HG03159 (cell line): Measurements from ENCODE around the gene PAPPA.

ENCODE experiments used
- ATAC-seq: cut with Tn5 transposase; IDR thresholded peaks from one replicate; pipeline ENCODE4 v1.9.1; 2021; ENCODE audit warnings: mild to moderate bottlenecking, moderate library complexity; ENCODE audit not compliant: unreplicated experiment

PAPPA gene

DNA sequence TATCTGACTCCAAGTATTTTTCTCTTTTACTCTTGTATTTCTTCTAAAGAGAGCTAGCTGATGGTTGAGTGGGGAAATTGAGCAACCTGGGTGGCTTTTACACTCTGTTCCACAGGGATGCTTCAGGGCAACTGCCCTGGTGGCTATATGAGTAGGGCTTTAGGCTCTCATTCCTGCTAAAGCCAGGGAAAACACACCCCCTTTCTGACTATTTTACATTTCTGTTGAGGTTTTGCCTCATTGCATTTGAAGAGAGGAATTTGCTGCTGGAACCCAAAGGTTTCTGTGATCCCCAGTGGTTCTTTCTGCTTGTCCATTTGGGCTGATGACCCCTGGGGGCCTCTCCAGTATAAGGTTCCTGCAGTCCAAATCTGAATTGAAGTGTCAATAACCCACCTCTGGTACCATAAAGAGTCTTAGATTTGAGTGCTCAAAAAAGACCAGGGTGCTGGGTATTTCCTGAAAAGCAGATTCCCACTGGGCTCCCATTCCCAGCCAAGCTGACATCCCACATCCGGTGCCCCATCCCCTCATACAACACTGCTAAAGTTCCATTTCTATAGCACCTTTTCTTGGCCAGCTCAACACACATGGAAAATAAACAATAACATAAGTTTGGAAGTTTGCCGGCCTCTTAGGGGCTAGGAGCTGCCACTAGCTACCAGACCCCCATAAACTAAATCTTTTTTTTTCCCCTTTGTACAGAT is 59.5 kb downstream of the PAPPA start:
- no peak for ATAC-seq

- no peak for ATAC-seq
These were observed 60.1 kb downstream of the PAPPA start for GRCh38 chr9:116213693-116214047.

- no peak for ATAC-seq
These were observed 64.8 kb downstream of the PAPPA start for GRCh38 chr9:116218399-116218798.

DNA sequence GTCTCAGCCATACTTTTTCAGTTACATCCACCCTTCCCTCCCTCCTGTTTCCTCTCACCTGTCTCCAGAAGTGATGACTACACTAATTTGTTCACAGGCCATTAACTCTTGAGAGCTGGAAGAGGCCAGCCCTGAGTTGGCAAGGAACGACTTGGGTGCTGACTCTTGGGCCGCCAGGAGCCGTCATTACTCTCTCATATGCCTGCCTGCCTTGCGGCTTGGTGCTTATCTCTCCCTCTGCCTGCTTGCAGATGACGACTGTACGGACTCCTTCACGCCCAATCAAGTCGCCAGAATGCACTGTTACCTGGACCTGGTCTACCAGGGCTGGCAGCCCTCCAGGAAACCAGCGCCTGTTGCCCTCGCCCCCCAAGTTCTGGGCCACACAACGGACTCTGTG is 66.1 kb downstream of the PAPPA start:
- ATAC-seq, result no peak

DNA sequence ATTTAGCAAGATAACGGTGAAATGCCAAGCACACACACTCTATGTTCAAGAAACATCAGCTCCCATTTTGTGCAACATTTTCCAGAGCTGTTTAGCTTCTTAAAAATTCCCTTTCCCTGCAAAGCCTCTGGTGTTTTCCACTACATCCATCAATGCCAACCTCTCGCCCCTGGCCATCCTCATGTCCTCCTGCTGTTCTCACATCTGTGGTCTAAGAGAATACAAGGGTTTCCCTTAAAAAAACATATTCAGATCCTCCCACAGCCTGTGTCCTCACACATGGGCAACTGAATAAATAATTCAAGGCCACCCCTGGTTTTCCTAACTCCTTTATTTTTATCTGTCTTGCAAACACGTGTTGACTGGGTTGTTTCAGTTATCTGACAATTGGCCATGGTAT is 70.3 kb downstream of the PAPPA start:
- ATAC-seq, result no peak

DNA sequence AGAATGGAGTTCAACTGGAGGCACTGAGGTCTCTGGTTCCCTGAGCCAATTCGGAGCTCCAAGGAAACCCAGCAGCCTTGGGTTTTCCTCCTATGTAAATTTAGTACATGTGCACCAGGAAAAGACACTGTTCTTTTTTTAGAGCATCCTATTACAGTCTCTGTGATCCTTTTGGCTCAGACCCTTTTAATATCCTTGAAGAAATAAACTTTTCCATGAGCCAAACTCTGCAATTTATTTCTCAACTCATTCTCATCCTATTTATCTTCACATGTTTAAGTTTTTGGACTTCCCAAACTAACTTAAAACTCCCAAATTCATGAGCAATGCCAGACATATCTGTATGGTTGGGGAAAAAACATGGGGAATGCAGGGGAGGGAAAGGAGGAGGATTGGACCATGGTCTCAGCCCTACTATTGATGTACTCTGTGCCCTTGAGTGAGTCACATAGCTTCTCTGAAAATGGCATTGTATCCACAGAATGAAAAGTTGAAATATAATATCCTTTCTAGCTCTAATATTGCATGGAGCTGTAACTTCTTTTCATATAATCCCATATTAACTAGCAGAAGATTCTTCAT is 76.6 kb downstream of the PAPPA start:
- ATAC-seq, result no peak

GRCh38 chr9:116232424-116233159 is 79.0 kb downstream of the PAPPA start:
- ATAC-seq, result no peak

GRCh38 chr9:116233160-116233530 is 79.6 kb downstream of the PAPPA start:
- no peak for ATAC-seq

- ATAC-seq, result no peak
These were observed 80.5 kb downstream of the PAPPA start for GRCh38 chr9:116234081-116234480.

GRCh38 chr9:116236979-116237378 is 83.4 kb downstream of the PAPPA start:
- ATAC-seq, result no peak

DNA sequence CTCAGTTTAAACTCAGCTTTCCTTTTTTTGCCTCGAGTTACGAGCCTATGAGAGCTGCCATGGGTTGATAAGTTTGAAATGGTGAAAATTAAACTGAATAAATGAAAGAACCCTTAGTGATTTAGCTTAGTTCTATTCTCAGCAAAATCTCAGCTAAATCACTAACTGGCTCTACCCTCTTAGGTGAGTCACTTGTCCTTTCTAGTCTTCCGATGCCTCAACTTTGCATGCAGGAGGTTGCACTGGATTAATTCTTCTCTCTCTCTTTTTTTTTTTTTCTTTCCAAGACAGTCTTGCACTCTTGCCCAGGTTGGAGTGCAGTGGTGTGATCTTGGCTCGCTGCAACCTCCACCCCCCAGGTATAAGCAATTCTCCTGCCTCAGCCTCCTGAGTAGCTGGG is 83.9 kb downstream of the PAPPA start:
- no peak for ATAC-seq

DNA sequence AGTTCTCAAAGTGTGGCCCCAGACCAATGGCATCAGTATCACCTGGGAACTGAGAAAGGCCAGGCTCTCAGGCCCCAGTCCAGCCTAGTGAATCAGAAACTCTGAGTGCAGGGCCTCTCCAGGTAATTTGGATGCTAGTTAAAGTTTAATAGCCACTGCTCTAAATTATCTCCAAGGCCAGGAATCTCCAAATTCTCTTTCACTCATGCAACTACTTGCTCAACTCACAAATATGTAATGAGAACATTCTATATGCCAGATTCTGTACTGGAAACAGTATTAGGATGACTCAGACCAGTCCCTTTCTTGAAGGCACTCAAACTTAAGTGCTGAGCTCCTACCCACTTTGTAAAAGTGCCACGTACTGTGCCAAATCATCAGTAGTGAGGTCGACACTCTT is 84.6 kb downstream of the PAPPA start:
- no peak for ATAC-seq

- no peak for ATAC-seq
These were observed 85.3 kb downstream of the PAPPA start for GRCh38 chr9:116238776-116239340.

DNA sequence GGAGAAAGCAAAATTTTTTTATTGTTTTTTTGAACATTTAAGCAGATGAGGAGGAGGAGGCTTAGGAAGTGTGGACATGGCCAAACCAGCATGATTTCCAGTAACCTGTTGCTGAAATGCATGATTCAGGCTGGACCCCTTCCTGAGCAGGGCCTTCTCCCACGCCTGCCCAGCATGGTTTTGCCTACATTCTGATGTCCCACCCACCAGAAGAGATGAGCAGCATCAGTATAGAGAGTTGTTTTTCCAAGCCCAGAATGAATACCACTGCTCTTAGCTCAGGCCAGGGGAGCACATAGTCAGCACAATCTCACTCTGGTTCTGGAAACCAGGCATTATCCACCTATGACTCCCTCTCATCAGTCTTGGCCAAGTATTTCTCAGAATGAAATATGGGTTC is 90.1 kb downstream of the PAPPA start:
- ATAC-seq, result no peak

- ATAC-seq, result no peak
These were observed 93.7 kb downstream of the PAPPA start for GRCh38 chr9:116247284-116247683.

- ATAC-seq, result no peak
These were observed 94.3 kb downstream of the PAPPA start for GRCh38 chr9:116247791-116248374.

DNA sequence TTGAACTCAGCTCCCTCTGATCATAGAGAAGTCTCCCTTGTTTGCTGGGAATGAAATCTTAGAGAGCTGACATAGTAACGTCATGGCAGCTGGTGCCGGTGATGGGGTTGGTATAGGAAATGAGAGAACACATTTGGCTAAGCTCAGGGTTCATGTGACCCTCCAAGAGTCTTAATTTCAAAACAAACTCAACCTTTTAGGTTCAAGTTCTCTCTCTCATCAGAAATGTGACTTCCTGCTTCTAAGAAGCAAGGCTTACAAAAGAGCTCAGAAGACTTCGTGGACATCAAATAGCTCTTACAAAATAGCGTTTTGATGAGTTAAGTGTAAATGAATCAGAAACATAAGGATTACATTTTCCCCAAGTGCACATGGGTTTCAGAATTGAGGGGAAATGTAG is 97.3 kb downstream of the PAPPA start:
- ATAC-seq, result no peak

DNA sequence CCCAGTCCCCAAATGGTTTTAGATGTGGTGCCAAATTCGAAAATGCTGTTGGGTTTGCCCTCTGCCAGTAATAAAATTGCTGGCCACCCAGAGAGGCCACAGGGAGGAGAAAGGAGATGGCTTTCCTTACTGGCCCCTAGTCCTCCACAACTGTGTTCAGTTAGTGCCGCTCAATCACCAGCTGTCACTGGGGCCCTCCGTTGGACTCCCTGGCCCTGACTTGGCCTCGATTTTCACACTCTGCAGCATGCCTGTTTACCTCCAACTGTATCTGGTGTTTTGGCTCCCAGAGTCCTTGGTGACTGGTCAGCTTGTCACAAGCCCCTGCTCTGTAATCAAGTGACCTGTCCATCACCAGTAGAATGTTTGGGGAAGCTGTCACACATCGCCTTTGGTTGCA is 97.8 kb downstream of the PAPPA start:
- ATAC-seq, result no peak

DNA sequence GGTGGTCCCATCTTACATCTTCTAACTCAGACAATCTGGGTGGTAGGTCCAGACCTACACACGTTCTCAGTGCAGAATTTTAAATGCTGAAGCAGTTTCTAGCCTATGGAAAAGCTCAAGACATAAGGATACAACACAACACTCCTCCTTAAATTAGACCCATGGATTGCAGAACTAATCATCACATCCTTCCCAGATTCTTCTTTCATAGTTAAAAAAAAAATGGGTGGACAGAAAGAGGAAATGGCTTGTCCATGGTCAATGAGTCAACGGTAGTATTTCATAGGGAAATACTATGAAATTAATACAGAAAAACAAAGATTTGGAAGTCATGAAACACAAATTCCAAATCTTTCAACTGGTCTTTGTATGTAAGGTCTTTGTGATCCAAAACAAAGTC is 106.9 kb downstream of the PAPPA start:
- ATAC-seq, result no peak

GRCh38 chr9:116262448-116262847 is 108.9 kb downstream of the PAPPA start:
- ATAC-seq, result no peak

DNA sequence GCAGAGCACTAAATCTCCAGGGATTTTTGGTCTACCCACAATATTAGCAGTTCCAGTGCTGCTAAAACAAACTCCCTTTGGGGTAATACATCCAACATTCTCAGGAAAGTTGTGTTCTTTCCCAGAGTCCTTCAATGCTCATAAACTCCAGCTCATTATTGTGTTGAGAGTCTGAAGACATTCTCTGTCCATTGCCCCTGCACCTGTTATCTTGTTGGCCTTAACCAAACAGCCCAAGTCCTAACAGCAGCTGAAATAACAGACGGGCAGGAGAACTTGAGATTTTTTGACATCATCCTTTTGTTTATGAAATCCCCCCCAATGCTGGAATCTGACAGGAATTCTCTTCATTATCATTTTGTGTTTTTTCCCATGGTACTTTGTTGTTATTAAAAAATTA is 110.8 kb downstream of the PAPPA start:
- no peak for ATAC-seq

- no peak for ATAC-seq
These were observed 113.4 kb downstream of the PAPPA start for GRCh38 chr9:116267021-116267420.
